NCI-H146 (cell line): ENCODE data around the gene CHN1.

ENCODE experiments used
- DNase-seq: peaks from one replicate; lab custom pipeline; 2025; lab: John Stamatoyannopoulos, UW

CHN1 gene

DNA sequence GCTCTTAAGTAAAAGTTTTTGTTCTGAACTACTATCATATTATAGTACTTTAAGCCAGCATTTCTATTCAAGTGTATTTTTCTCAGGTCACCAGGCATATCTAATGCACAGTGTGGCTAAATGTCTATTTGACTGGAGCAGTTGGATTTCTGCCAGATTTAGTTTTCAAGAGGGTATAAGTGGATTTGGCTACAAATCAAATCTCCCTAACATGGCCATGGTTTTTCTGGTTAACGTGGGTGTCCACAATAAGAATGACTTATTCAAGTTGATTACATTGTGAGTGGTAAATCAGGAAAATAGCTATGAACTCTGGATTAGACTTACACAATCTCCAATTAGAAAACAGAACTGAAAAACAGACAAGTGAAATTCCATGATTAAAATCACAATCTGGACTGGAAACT, 5.7 kb upstream of the CHN1 start:
- DNase-seq, result peak; percentile 18

DNA sequence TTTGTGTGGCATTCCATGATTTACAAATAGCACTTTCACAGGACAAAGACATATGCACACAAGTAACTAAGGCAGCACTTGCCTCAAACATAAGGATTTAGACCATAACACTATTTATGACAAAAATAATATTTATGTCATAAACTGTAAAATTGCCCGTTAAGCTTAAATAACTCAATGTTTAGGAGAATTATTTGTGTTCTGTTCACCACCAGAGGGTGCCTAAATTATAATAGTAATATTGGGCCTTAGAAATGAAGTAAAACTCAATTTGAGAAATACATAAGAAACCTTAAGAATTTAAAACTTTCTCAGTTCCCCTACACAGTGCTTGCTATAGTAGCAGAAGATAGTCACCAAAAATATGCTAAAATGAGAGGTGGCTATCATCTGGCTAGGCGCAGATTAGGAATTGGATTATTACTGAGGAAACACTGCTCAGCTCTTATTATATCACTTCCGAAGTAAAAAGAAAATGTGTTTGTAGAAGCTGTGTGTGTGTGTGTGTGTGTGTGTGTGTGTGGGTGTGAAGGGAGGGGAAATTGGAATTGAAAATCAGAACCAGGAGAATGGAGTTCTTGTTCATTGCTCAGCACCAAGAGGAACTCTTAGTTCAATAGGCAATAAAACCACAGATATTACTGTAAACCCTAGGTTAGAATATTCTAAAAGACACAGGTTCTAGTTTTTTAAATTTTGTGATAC, 4.9 kb upstream of the CHN1 start:
- no peak for DNase-seq

DNA sequence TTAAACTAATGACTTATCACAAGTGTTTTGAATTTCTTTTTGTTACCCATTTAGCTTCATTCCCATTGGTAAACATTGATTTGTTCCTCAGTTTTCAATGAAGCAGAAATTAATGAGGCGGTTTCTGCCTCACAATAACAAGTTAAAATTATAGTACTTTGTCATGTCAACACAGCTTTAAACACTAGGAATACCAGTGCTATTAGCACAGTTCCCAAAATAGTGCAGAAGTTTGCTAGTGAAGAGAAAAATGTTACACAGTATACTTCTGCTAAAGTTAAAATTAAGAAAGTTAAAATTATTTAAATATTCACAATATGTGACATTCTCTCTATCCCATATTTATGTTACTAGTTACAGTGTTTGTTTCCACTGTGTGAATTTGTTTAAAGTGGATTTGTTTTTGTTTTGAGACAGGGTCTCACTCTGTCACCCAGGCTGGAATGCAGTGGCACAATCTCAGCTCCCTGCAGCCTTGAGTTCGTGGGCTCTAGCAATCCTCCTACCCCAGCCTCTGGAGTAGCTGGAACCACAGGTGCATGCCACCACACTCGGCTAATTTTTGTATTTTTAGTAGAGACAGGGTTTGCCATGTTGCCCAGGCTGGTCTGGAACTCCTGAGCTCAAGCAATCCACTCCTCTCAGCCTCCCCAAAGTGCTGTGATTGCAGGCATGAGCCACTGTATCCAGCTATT, 3.8 kb upstream of the CHN1 start:
- DNase-seq, result no peak

DNA sequence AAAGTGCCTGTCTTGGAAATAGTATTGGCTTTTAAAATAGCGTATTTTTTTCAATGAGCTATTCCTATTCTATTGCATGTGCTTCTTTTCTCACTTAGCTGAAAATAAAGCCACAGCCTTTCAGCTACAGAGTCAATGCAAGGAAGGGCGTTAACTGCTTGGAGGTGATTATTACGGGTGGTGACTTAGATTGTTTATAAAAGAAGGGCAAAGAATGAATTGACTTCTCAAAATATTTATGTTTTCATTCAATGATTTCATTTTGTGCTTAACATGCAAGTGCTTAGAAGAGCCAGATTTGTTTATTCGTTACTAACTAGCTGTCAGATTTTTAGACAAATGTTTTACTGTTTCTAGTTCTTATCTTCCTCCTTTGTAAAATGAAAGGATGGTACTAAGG, 2.8 kb upstream of the CHN1 start:
- no peak for DNase-seq

DNA sequence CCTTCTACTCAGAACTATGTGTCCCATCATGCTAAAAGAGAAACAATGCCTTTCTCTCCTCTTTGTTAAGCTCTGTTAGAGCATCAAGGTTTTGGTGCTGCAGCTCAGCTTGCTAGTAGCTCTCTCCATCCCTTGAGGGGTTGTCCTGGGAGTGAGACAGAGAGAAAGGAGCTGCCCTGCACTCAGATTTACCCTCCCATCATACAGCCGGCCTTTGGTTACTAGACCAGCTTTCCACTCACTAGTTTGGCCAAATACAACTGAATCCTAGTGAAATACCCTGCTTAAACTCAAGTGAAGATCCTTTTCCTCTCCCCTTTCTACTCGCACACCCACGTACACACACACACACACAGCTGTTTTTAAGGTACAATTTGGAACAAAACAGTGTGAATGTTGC, 2.3 kb upstream of the CHN1 start:
- DNase-seq, result no peak

DNA sequence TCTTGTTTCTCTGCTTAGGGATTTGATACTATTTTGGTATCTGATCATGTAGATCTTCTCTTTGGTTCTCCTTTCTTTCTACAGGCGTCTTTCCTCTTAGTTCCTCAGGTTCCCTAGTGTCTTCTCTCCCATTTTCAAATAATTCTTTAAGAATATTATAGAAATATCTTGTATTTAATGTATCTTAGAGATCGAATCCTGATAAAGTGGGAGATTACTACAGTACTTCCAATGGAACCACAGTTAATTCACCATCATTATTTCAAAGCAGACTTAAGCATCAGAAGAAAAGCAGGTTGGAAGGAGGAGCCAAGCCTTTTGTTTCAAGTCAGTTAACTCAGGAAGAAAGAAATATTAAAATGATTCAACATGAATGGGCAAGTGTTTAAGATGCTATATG, 1.1 kb upstream of the CHN1 start:
- DNase-seq, result no peak

DNA sequence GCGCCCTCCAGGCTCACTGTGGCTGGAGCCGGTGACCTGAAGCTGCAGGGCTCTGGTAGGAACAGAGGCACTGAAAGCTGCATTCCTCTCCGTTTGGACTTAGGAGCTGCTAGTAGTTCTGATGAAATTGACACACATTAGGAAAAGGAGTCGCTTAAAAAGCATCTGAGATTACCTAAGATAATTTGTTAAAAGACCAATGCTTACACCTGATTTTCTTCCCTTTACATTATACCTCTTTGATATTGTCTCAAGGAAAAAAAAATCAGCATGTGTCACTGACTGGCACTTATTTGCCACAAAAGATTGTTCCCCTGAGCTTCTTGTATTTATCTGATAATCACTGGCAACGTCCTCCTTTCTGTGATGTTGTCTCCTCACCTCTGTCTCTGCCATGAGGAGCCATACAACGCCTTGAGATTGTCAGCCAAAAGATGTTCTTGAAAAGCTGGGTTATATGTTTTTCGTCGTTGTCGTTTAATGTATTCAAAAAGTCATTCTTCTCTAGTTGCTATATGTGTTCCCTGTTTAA, 618 bp upstream of the CHN1 start:
- DNase-seq, result no peak

DNA sequence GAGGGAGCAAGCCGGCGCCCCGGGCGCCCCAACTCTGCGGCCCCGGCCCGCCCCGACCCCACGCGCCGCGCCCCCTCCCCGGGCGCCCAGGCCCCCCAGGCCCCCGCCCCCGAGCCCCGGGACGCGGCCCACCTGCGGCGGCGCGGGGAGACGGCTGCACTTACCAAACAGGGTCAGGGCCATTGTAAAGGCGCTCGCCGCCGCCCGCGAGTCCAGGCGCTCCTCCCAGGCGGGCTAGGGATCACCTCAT, 526 bp downstream of the CHN1 start:
- peak; percentile 55 for DNase-seq

DNA sequence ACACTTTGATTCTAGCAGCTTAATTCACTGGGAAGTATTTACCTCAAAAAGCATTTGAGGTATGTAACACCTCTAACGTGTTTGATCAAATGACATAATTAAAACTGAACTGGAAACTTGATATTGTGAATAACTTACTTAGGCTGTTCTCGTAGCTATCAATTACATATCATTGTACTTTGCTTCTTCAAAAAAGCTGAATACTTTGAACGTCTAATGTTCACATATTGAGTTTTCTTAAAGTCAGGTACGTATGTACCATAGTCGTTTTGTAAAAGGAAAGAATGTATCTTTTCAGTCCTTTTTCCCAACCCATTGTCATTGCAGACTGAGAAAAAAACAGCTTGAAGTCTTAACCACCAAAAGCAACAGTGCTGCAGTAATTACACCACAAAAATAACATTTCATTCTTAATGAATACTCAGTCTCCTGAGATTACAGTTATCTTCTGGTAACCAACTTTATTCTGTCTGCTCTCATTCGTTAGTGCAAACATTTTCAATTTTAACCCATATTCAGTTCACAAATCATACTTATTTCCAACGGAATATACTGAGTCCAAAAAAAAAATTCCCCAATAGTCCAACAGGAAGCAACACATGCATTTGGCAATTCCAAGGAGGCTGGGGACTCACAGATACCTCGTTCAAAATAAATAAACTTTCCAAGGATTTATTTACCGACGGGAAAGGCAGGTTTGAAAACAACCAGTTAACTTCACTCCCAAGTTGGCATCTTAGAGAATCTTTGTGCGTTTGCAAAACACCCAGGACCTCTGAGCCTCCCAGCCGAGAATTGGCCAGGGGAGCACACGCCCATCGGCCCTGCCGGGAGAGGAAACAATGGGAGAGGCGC, 1.1 kb downstream of the CHN1 start:
- DNase-seq, result peak; percentile 42

DNA sequence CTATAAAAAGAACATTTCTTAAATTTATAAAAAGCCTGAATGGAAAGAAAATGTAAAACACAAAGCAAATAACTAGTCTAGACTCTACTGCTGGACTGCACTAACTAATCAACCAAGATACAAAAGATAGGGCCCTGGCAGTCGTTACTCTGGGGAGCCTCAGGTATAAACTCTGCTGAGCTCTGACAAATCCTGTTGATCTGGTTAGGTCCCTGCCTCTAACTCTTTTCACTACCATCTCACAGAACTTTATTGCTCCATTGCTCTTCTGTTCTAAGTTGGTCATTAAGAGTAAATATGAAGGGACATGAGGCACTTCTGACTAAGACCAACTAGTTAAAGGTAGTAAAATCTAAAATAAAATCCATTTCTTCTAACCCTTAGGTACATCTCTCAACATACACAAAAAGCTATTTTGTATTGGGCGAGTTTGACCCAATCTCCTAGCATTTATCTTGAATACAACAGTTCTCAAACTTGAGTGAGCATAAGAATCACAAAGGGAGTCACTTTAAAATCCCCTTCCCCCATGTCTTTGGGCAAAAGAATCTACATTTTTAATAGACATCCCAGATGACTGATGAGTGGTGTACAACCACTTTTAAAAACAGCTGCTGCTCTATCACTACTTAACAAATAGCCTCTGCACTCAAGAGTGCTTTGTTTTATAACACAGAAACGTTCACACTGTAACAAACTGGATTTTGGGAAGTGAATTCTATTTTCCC, 2.5 kb downstream of the CHN1 start:
- DNase-seq, result no peak

DNA sequence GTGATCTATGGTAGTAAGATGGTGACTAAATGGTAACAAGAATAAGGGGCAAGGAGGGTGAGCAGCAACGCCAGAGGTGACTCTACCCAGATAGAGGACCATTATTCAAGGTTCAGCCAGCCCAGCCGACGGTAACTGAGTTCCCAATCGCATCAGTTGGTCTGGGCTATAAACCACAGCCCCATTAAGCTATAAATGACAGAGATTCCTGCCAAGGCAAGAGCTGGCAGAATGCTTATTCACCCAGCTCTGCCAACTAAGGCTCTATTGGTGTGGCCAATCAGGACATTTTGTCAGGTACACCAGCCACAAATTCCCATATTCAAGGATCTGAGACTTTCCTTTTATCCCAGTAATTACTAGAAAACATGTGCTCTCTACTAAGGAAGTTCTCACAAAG, 3.6 kb downstream of the CHN1 start:
- no peak for DNase-seq

DNA sequence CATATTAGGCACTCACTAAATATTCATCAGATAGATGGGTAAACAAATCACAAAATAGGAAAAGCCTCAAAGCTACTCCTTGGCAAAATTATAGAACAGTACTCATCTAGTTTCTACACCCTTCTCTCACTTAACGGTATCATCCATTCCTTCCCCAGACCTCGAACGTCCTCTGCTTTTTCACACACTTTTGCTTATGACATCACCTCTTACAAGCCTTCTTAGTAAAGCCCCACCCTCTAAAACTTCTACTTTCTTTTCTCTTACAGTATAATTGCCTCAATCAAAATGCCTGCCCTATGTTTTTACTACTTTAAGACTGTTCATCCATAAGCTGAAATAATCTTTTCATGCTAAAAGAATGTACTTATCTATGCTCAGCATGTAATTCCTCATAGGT, 8.1 kb downstream of the CHN1 start:
- DNase-seq, result no peak

DNA sequence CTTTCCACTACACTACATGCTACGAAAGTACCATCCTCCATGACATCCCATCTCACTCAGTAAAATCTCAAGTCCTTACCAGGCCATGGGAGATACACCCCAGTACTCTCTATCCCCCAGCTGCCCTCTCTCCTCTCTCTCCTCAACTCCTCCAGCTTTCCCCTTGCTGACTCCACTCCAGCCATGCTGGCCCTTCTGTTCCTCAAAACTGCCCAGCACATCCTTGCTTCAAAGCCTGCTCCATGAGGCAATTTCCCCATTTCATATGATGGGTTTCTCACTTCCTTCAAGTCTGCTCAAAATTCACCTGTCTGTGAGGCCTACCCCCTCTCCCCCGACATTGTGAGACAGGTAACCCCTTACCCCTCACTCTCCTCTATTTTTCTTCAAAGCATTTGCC, 8.6 kb downstream of the CHN1 start:
- no peak for DNase-seq

DNA sequence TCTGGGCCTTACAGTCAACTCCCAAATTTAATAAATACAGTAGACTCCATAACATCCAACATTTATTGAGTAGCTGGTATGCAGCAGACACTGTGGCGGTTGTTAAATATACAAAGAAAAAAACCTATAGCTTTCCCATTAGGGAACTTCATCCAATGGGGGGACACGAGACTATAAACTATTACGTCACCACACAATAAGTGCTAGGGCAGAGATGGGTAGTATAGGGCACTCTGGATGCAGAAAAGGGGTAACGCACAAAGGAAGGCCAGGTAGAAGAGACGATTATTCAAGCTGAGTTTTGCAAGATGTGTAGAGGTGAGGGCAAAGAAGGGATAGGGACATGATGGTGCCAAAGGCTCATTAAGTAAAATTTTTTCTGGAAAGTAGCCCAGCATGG, 10.8 kb downstream of the CHN1 start:
- DNase-seq, result no peak

DNA sequence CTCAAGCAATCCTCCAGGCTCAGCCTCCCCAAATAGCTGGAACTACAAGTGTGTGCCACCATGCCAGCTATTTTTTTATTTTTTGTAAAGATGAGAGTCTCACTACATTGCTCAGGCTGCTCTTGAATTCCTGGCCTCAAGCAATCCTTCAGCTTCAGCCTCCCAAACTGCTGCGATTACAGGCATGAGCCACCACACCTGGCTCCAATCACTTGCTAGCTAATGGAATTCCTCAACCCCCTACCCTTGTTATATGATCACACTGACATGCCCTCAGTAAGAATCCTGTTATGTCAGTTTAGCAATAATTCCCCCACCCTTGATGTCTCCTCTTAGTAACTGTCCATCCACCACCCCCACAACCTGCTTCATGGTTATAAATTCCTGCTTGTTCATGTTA, 12.3 kb downstream of the CHN1 start:
- DNase-seq, result no peak

DNA sequence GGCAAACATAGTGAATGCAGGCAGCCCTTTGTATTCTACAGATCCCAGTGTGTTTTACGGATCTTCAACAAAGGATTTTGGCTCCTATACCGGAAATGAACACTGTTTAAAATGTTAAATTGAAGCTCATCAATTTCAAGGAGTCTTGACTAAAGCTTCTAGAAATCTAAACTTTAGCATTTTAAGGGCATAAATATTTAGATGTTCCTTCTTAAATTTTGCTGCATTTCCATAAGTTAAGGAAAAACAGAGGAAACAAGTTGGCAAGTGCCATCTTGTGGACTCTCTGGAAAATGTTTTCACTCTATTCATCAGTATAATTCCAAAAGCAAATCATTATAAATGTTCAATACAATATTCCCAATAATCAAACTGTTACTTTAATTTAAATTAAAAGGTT, 19.6 kb downstream of the CHN1 start:
- no peak for DNase-seq

DNA sequence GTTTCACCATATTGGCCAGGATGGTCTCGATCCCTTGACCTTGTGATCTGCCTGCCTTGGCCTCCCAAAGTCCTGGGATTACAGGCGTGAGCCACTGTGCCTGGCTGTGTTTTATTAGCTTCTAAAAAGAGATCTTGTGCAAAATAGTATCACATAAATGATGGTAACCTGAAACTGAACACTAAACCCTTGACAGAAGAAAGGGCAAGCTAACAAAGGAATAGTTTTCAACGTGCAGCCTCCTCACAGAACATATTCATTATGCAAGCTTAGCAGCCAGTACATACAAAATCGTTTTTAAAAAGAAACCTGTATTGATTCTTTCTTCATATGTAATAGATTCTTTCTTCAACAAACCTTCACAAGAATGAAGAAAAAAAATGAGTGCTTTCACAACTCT, 20.6 kb downstream of the CHN1 start:
- no peak for DNase-seq

DNA sequence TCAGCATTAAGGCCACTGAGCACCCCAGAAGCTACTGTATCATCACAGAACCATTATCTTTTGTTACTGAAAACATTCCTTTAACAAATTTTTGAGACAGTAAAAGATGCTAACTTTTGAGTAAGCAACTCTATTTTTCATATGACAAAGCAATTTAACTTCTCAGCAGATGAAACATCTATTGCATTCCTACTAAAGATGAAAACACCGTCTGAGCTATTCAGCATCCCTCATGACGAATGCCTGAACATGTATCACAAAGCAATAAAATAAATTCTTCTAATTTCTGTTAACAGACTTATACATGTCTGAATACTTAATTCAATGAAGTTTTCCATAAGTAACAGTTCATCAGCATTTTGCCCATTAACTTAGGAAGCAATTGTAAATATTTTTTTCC, 23.9 kb downstream of the CHN1 start:
- DNase-seq, result no peak

DNA sequence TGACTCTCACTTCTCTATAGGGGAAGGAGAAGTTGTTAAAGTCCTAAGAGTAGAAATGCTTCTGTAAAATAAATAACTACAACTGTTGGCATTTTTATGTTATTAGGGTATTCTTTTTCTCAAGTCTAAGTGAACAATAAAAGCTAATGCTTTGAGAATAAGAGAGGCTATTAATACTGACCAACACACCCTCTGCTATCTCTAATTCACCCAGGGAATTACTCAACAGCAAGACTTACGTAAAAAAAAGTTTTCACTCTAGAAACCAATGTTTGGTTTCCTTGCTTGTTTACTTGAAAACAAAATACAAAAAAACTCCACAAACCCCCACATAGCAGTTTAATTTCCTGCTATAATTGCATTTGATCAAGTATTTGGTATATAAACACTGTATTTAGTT, 25.2 kb downstream of the CHN1 start:
- DNase-seq, result no peak

DNA sequence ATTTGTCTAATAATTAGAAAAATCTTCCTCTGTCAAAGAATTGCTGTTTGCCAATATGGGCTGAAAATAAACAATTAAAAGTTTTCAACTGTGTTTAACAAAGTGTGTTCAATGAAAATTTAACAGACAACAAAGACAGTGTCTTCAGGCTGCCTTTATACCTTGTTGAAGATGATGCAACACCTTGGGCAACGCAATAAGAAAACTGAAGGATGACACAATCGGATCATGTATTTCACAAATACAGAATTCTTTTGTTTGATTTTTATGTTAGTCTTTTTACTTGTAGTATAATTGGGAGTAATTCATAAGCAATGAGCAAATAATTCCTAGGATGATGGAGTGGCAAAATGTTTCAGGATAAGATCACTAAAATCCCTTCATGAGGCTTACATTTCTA, 27.8 kb downstream of the CHN1 start:
- no peak for DNase-seq

DNA sequence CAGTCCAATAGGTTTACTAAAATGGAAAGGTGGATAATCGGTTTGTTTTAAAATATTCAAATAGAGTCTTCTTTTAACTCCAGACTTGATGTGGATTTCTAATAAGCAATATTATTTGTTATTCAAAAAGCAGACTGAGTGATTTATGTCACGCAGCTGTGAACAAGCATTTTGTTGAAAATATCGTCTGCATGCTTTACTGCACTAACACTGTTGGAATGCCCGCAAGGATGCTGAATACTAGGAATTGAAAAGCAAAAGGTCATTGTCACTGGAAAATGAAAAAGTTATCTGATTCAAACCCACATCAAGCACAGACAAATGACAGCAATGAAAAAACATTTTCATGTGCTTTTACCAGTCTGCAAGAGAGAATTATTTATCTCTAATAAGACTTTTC, 31.1 kb downstream of the CHN1 start:
- no peak for DNase-seq

DNA sequence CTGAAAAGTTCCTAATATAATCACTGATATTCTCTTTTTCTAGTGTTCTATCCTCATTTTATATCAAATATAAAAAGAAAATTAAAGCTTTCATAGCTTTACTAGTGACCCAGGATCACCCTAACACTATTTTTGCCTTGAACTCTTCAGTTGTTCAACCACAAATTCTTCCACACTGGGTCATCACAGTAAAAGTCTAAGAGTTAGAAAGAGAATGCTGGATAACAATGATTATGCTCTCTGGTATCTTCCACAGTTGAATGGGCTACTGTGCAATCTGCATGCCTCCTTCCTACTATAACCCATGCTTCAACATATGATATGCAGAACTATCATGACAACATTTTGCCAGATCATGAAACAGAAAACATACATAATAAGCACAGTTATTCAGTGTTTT, 32.3 kb downstream of the CHN1 start:
- no peak for DNase-seq
